GM23338 (cell line): ENCODE measurements around the gene BACH1.

Experiments
- CTCF ChIP-seq, 2 experiments: fragments of 200-600 bp in 1 of 2; sonication (generic) in 1 of 2; conservative IDR thresholded peaks; 2 replicates each; pipeline versions ENCODE4 v1.5.1 to v1.6.1; 2016 to 2017; ENCODE audit warnings: antibody characterized with exemption in 2 of 2, low read depth in 2 of 2, mild to moderate bottlenecking in 2 of 2, moderate library complexity in 1 of 2
- EZH2 ChIP-seq: fragments of 200-600 bp; sonication (generic); IDR thresholded peaks from one replicate; pipeline ENCODE4 v1.8.0; 2017; ENCODE audit warnings: antibody characterized with exemption, mild to moderate bottlenecking, low read depth; ENCODE audit not compliant: unreplicated experiment
- POLR2AphosphoS5 ChIP-seq: IDR thresholded peaks from 2 replicates; pipeline ENCODE4 v1.6.1; 2016; ENCODE audit warnings: antibody characterized with exemption, low read depth

GRCh38 chr21:29305068-29305467 is 6.3 kb downstream of the BACH1 start:
- no peak for TF ChIP-seq POLR2AphosphoS5
- TF ChIP-seq CTCF (conservative IDR thresholded peaks at IDR 0.05; ENCODE audit: low read depth in 2 of 2), result no peak
- no peak for TF ChIP-seq EZH2
